Breast epithelium (tissue), 4 donors: ENCODE data around the gene ASCC3. TPM values are rescaled to one million over a fixed set of nuclear protein-coding genes. Genes with fewer than 3 reads are reported as not detected.
"Not testable (repeated sequence)": the region's sequence is repeated elsewhere in the genome, so short reads cannot be mapped to it uniquely, and the experiment has no call there.

Experiments used
- DNase-seq, 2 donors: peaks; one replicate each; pipeline ENCODE4 v3.0.0-alpha.2; 2019; ENCODE audit warnings: low spot score in 2 of 2
- H3K27ac ChIP-seq, 2 donors: fragments of 200-600 bp; sonication (generic) in 1 of 2; one replicate each; pipeline ENCODE4 v1.5.1; 2016 to 2019; ENCODE audit warnings: mild to moderate bottlenecking in 1 of 2
- H3K27me3 ChIP-seq, 2 donors: fragments of 200-600 bp; sonication (generic) in 1 of 2; one replicate each; pipeline versions ENCODE4 v1.5.1 to v1.6.0; 2017 to 2019; ENCODE audit warnings: control low read depth in 1 of 2, mild to moderate bottlenecking in 1 of 2
- H3K36me3 ChIP-seq: fragments of 200-600 bp; one replicate; pipeline ENCODE4 v1.5.1; 2019
- H3K4me1 ChIP-seq, 2 donors: fragments of 200-600 bp; sonication (generic); one replicate each; pipeline ENCODE4 v1.5.1; 2016 to 2019; ENCODE audit warnings: control low read depth in 1 of 2
- H3K4me3 ChIP-seq, 3 donors: fragments of 200-600 bp; sonication (generic); 1 replicate in 2 of 3; 2 replicates in 1 of 3; pipeline ENCODE4 v1.5.1; 2016 to 2019; ENCODE audit warnings: mild to moderate bottlenecking in 3 of 3, moderate library complexity in 2 of 3
- H3K9me3 ChIP-seq, 2 donors: fragments of 200-600 bp; sonication (generic) in 1 of 2; one replicate each; pipeline ENCODE4 v1.5.1; 2016 to 2019; ENCODE audit warnings: control low read depth in 1 of 2
- CTCF ChIP-seq, 3 donors: fragments of 450-650 bp; IDR thresholded peaks; one replicate each; pipeline ENCODE4 v1.5.1; 2016 to 2017; ENCODE audit warnings: antibody characterized with exemption in 3 of 3, mild to moderate bottlenecking in 3 of 3, moderate library complexity in 3 of 3
- POLR2A ChIP-seq: fragments of 450-650 bp; IDR thresholded peaks from one replicate; pipeline ENCODE4 v1.6.1; 2016; ENCODE audit warnings: antibody characterized with exemption, mild to moderate bottlenecking, moderate library complexity
- POLR2AphosphoS5 ChIP-seq, 3 donors: sonication (generic); formaldehyde crosslinking; IDR thresholded peaks; one replicate each; pipeline ENCODE4 v1.6.1; 2017; ENCODE audit warnings: antibody characterized with exemption in 3 of 3
- intact Hi-C: fragments of 100-400 bp; cut with DNase I; formaldehyde crosslinking; loops from one replicate; pipeline ENCODE4 v1.15.1; 2023; ENCODE audit warnings: low total_unique reads
- total RNA-seq, 3 donors: library from RNA; depleted of rRNA; stranded (reverse); fragments of >200 nt; gene quantifications; one replicate each; pipeline ENCODE4 v1.1.0, GENCODE V29; 2016

The ASCC3 gene
- total RNA-seq, 3 donors from 2014 or later = 23.5 to 49.3 (median 44.6) TPM

- Histone ChIP-seq H3K27ac (no peak overlapping the region), H3K36me3 (no peaks in the 10 kb centered on the region), H3K4me1 (no peaks in the 10 kb centered on the region), H3K9me3 (peaks cover 4 to 13% of the 10 kb centered on the region in 2 donors), H3K4me3 (no peak overlapping the region), H3K27me3 (no peaks in the 10 kb centered on the region)
- intact Hi-C loops = no loop called here
- DNase-seq = no peak
- TF ChIP-seq CTCF (IDR thresholded peaks at IDR 0.05) = no peak
- no peak for TF ChIP-seq POLR2A
- TF ChIP-seq POLR2AphosphoS5 (IDR thresholded peaks at IDR 0.05) = no peak
Observed at GRCh38 chr6:100893743-100894142, 12.6 kb upstream of the ASCC3 start.

- no peak for DNase-seq
- Histone ChIP-seq H3K4me1 (no peaks in the 10 kb centered on the region), H3K36me3 (no peaks in the 10 kb centered on the region), H3K27ac (peak overlapping the region in 1 of 2 donors; percentile 12), H3K9me3 (peaks cover 0 to 5% of the 10 kb centered on the region in 2 donors), H3K27me3 (no peaks in the 10 kb centered on the region), H3K4me3 (no peak overlapping the region)
- intact Hi-C loops = no loop called here
- TF ChIP-seq POLR2A (no peak), POLR2AphosphoS5 (IDR thresholded peaks at IDR 0.05) (no peak), CTCF (IDR thresholded peaks at IDR 0.05) (no peak)
Observed at GRCh38 chr6:100892693-100893092, 11.6 kb upstream of the ASCC3 start.

- no peak for TF ChIP-seq POLR2AphosphoS5 (IDR thresholded peaks at IDR 0.05)
- TF ChIP-seq POLR2A = no peak
- TF ChIP-seq CTCF (IDR thresholded peaks at IDR 0.05) = no peak
- no peaks in the 10 kb centered on the region for H3K9me3 ChIP-seq
- no peaks in the 10 kb centered on the region for H3K36me3 ChIP-seq
- H3K4me1 ChIP-seq = no peaks in the 10 kb centered on the region
- intact Hi-C loops = no loop called here
- no peak overlapping the region for H3K27ac ChIP-seq
- no peak for DNase-seq
- H3K27me3 ChIP-seq = no peaks in the 10 kb centered on the region
- no peak overlapping the region for H3K4me3 ChIP-seq
Observed at GRCh38 chr6:100892116-100892515, 11.0 kb upstream of the ASCC3 start.

GRCh38 chr6:100891079-100891478 is 9.9 kb upstream of the ASCC3 start:
- DNase-seq = no peak
- Histone ChIP-seq H3K4me1 (no peaks in the 10 kb centered on the region), H3K9me3 (no peaks in the 10 kb centered on the region), H3K4me3 (no peak overlapping the region), H3K36me3 (no peaks in the 10 kb centered on the region), H3K27me3 (no peaks in the 10 kb centered on the region), H3K27ac (no peak overlapping the region)
- TF ChIP-seq POLR2A (no peak), CTCF (IDR thresholded peaks at IDR 0.05) (no peak), POLR2AphosphoS5 (IDR thresholded peaks at IDR 0.05) (no peak)
- intact Hi-C loops = no loop called here

GRCh38 chr6:100890646-100891045 is 9.5 kb upstream of the ASCC3 start:
- intact Hi-C loops, H3K4me3 ChIP-seq, H3K27ac ChIP-seq: not testable (repeated sequence)

GRCh38 chr6:100889351-100889750 is 8.2 kb upstream of the ASCC3 start:
- no peaks in the 10 kb centered on the region for H3K9me3 ChIP-seq
- DNase-seq = no peak
- H3K27ac ChIP-seq = no peak overlapping the region
- no peaks in the 10 kb centered on the region for H3K4me1 ChIP-seq
- TF ChIP-seq CTCF (IDR thresholded peaks at IDR 0.05) (no peak), POLR2AphosphoS5 (IDR thresholded peaks at IDR 0.05) (no peak), POLR2A (no peak)
- no peaks in the 10 kb centered on the region for H3K36me3 ChIP-seq
- no peaks in the 10 kb centered on the region for H3K27me3 ChIP-seq
- no peak overlapping the region for H3K4me3 ChIP-seq
- intact Hi-C loops = no loop called here

More at GRCh38 chr6:100890646-100891045, 9.5 kb upstream of the ASCC3 start:
- H3K27me3 ChIP-seq, DNase-seq, H3K9me3 ChIP-seq, H3K4me1 ChIP-seq, H3K36me3 ChIP-seq: not testable (repeated sequence)
